ENCODE results near the gene ERBB3.

ERBB3 gene

GRCh38 chr12:56150563-56150962 lies 70.6 kb downstream of the ERBB3 start:
- FAIRE-seq (no peak), DNase-seq (ENCODE audit: insufficient read length, low spot score) (no peak)
- TF ChIP-seq CTCF (IDR thresholded peaks at IDR 0.05; ENCODE audit: insufficient read depth, missing control alignments), result no peak

GRCh38 chr12:56151672-56152131 lies 71.7 kb downstream of the ERBB3 start:
- TF ChIP-seq CTCF (IDR thresholded peaks at IDR 0.05; ENCODE audit: insufficient read depth, missing control alignments), result no peak
- DNase-seq (ENCODE audit: insufficient read length, low spot score) (no peak), FAIRE-seq (no peak)

- no peak for TF ChIP-seq CTCF (IDR thresholded peaks at IDR 0.05; ENCODE audit: insufficient read depth, missing control alignments)
- no peak for FAIRE-seq
Observed at GRCh38 chr12:56152132-56152755, 72.3 kb downstream of the ERBB3 start, which contains the start of gene MYL6B. MYL6B (plus strand) TSS chr12:56152587; CDS start chr12:56153919, 1,332 bp downstream.

More at GRCh38 chr12:56152132-56152755, 72.3 kb downstream of the ERBB3 start, which contains the start of gene MYL6B:
- DNase-seq (ENCODE audit: insufficient read length, low spot score), result peak; percentile 91
